Activated CD8-positive, alpha-beta memory T cell treated with anti-CD3 and anti-CD28 coated beads for 36 hours (primary cell): ENCODE data around the gene ZNF398. TPM values are rescaled to one million over a fixed set of nuclear protein-coding genes. Genes with fewer than 3 reads are reported as not detected.

Source experiments
- CTCF ChIA-PET: fragments of 350-600 bp; sonication (Branson Sonifier 250); formaldehyde crosslinking; loops from one replicate; lab custom pipeline; 2021; ENCODE audit warnings: antibody characterized with exemption; lab: Charles Lee
- POLR2A ChIA-PET: fragments of 350-600 bp; sonication (Branson Sonifier 250); formaldehyde crosslinking; loops from one replicate; lab custom pipeline; 2021; ENCODE audit warnings: antibody characterized with exemption; lab: Charles Lee
- total RNA-seq, 2 experiments: library from RNA; stranded (reverse); gene quantifications; one replicate each; pipeline ENCODE4 v1.2.3, GENCODE V29; 2021

The ZNF398 gene
- total RNA-seq, 2 experiments from 2014 or later, result 12.5 to 13.1 TPM

GRCh38 chr7:149145031-149145845, 2.0 kb upstream of the ZNF398 start:
- CTCF ChIA-PET, result interaction anchor here (0.7 to 4.3 kb wide), 2 partner anchors 19 to 28 kb away, joined by 4 to 38 read pairs; partner anchors contain the start of gene ZNF425
- POLR2A ChIA-PET, result interaction anchor here (0.6 kb wide), 1 partner anchor 18 kb away, joined by 3 read pairs; no protein-coding TSS in a partner anchor

DNA sequence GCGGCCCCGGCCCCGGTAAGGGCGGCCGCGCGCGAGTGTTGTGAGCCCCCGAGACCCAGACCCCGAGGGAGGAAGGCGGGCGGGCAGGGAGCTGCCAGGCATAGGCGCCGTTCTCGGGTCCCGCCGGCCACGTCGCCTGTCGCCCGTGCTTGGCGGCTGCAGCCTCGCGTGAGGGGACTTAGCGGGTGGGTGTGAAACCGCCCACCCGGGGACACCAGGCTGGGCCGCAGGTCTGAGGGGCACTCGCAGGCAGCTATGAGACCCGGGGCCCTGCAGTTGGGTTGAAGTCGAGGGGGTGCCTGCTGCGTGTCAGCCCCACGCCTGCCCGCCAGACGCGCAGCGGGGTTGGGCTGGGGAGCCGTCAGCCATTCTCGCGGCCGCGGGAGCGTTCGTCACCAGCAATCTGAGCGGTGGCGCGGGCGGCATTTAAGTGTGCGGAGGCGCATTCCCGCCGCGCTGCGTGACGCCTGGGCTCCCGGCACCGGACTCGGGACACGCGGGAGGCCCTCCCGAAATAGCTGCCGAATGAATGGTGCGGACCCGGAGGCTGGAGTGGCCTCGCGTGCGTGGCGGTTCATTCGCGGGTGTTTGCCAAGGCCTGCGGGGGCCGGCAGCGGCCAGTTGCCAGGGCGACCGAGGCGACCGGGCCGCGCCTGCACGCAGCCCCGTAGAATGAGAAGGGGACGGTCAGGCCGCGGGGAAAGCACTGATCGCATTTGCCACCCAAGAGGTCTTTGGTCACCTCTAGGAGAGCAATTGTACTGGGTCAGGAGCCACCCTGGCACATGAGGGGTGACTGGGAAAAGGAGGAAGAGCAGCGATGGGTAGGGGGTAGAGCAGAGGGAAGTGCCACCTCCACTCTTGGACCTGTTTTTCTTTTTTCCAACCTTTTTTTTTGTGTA, 750 bp downstream of the ZNF398 start:
- CTCF ChIA-PET, result interaction anchor here (0.6 to 4.3 kb wide), 14 partner anchors 9 to 348 kb away, joined by 3 to 38 read pairs (median 3); partner anchors contain the start of genes ZNF282, ZNF425 and ZNF783
- POLR2A ChIA-PET, result interaction anchor here (0.7 to 3.0 kb wide), 9 partner anchors 9 to 348 kb away, joined by 3 to 22 read pairs (median 4); partner anchors contain the start of genes ZNF425 and ZNF783

GRCh38 chr7:149150981-149151380, 3.7 kb downstream of the ZNF398 start:
- ChIA-PET CTCF (interaction anchor here (1.1 kb wide), 1 partner anchor 25 kb away, joined by 3 read pairs; the partner anchor contains the start of gene ZNF425), POLR2A (interaction anchor here (1.0 kb wide), 1 partner anchor 45 kb away, joined by 3 read pairs; the partner anchor contains the start of gene ZNF282)

GRCh38 chr7:149153346-149153745, 6.1 kb downstream of the ZNF398 start:
- POLR2A ChIA-PET, result interaction anchor here (0.6 kb wide), 1 partner anchor 66 kb away, joined by 3 read pairs; no protein-coding TSS in a partner anchor
- CTCF ChIA-PET, result interaction anchor here (0.6 kb wide), 1 partner anchor 265 kb away, joined by 3 read pairs; no protein-coding TSS in a partner anchor

DNA sequence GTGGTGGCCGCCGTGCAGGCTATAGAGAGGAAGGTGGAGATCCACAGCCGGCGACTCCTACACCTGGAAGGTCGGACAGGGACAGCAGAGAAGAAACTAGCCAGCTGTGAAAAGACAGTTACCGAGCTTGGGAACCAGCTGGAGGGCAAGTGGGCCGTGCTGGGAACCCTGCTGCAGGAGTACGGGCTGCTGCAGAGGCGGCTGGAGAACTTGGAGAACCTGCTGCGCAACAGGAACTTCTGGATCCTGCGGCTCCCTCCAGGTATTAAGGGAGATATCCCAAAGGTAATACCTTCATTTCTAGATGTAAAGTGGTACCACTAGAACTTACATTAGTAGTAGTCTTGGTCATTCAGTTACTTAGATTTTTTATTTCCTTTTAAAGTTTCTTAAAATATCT, 6.8 kb downstream of the ZNF398 start:
- POLR2A ChIA-PET, result no interaction called here
- CTCF ChIA-PET, result no interaction called here

DNA sequence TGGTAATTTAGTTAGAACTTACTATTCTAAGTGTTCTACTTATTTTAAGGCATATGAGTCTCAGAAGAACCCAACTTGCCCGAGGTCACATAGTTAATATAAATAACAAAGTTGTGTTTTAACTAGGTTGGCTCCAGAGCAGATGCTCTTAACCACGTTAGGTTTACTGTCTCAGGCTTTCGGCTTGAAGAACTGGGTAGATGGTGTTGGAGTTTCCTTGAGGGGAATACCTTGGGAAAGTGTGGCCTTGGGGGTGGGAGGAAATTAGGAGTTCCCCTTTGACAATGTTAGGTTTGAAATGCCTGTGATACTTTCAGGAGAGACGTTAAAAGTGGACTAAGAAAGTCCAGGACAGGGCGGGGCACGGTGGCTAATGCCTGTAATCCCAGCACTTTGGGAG, 9.6 kb downstream of the ZNF398 start:
- POLR2A ChIA-PET, result no interaction called here
- CTCF ChIA-PET, result interaction anchor here (1.5 to 1.8 kb wide), 2 partner anchors 8 to 10 kb away, joined by 4 read pairs; partner anchors contain the start of gene ZNF398

- ChIA-PET CTCF (interaction anchor here (0.7 kb wide), 2 partner anchors 47 to 73 kb away, joined by 3 to 4 read pairs; no protein-coding TSS in a partner anchor), POLR2A (no interaction called here)
These were observed 14.1 kb downstream of the ZNF398 start for GRCh38 chr7:149161241-149161848.

- ChIA-PET CTCF (interaction anchor here (1.1 kb wide), 1 partner anchor 22 kb away, joined by 4 read pairs; no protein-coding TSS in a partner anchor), POLR2A (interaction anchor here (0.6 kb wide), 1 partner anchor 28 kb away, joined by 3 read pairs; no protein-coding TSS in a partner anchor)
These were observed 18.9 kb downstream of the ZNF398 start for GRCh38 chr7:149166142-149166541.

- POLR2A ChIA-PET, result no interaction called here
- CTCF ChIA-PET, result interaction anchor here (1.1 kb wide), 1 partner anchor 21 kb away, joined by 4 read pairs; no protein-coding TSS in a partner anchor
These were observed 19.5 kb downstream of the ZNF398 start for GRCh38 chr7:149166630-149167352.

GRCh38 chr7:149171892-149172533, 24.8 kb downstream of the ZNF398 start:
- ChIA-PET POLR2A (no interaction called here), CTCF (no interaction called here)

DNA sequence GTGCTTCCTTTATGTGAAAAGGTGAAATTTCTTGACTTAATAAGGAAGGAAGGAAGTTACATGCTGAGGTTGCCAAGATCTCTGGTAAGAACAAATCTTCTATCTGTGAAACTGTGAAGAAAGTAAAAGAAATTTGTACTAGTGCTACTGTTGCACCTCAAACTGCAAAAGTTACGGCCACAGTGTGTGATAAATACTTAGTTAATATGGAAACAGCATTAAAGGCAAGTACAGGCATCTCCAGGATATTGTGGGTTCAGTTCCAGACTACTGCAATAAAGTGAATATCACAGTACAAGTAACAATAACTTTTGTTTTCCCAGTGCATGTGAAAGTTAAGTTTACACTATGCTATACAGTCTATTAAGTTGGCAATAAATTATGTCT, 25.3 kb downstream of the ZNF398 start:
- CTCF ChIA-PET, result no interaction called here
- POLR2A ChIA-PET, result no interaction called here

GRCh38 chr7:149175150-149175549, 27.9 kb downstream of the ZNF398 start:
- POLR2A ChIA-PET, result interaction anchor here (0.9 kb wide), 1 partner anchor 27 kb away, joined by 4 read pairs; no protein-coding TSS in a partner anchor
- CTCF ChIA-PET, result no interaction called here

- ChIA-PET CTCF (no interaction called here), POLR2A (interaction anchor here (1.0 kb wide), 1 partner anchor 13 kb away, joined by 3 read pairs; no protein-coding TSS in a partner anchor)
These were observed 32.0 kb downstream of the ZNF398 start for GRCh38 chr7:149179241-149179640.

GRCh38 chr7:149180722-149181449, 33.6 kb downstream of the ZNF398 start:
- ChIA-PET POLR2A (no interaction called here), CTCF (no interaction called here)

DNA sequence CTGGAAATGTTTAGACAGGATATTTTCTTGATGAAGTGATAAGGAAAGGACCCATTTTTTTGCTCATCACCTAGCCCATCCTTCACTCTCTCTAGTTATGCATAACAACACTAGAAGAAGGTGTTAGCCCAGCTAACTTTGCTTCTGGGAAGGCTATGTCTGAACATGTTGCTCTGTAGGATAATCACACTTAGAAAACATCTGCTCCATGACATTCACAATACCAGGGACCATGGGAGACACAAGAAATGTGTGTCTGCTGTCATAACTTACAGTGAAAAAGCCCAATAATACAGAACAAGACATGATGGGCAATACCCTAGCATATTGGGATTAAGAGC, 34.2 kb downstream of the ZNF398 start:
- ChIA-PET CTCF (no interaction called here), POLR2A (no interaction called here)

- POLR2A ChIA-PET, result interaction anchor here (1.8 kb wide), 1 partner anchor 11 kb away, joined by 5 read pairs; the partner anchor contains the start of gene ZNF282
- CTCF ChIA-PET, result no interaction called here
These were observed 37.0 kb downstream of the ZNF398 start for GRCh38 chr7:149184274-149184673.

- CTCF ChIA-PET, result interaction anchor here (1.4 kb wide), 1 partner anchor 22 kb away, joined by 4 read pairs; no protein-coding TSS in a partner anchor
- POLR2A ChIA-PET, result no interaction called here
These were observed 41.0 kb downstream of the ZNF398 start for GRCh38 chr7:149188213-149188612.
